ENCODE results near the gene CABCOCO1. TPM values are rescaled to one million over a fixed set of nuclear protein-coding genes. Genes with fewer than 3 reads are reported as not detected.

CABCOCO1 gene
- total and polyA plus RNA-seq, 9 of the 15 experiments (the other 6 are each of a cell fraction or from before 2014, with no cell fraction given): 0.04 TPM; not detected in 8

- H3K4me1 ChIP-seq (replicated peaks in 1 of 2; ENCODE audit: control insufficient read depth in 2 of 2, insufficient read depth in 2 of 2, low read length in 2 of 2): 0 out of 5 replicates have a peak, but pooled peaks cover 0 to 4% of the 10 kb centered on the region in 2 experiments
- intact Hi-C loops (cut with micrococcal nuclease) (loop anchor here (1.0 to 10.0 kb wide), 6 partner anchors 105 to 588 kb away; partner anchors contain the start of gene ARID5B), in situ Hi-C loops (cut with MboI) (no loop called here)
- no peaks in the 10 kb centered on the region for H3K36me3 ChIP-seq (ENCODE audit: control insufficient read depth, insufficient read depth, low read length)
- no peaks in the 10 kb centered on the region for H3K9me1 ChIP-seq (ENCODE audit: control insufficient read depth, insufficient read depth, low read length)
- no peak overlapping the region for H3K27ac ChIP-seq (ENCODE audit: extremely low read depth, low read depth, low read length)
- no peak overlapping the region for H3K4me3 ChIP-seq
- no peak for TF ChIP-seq ZNF79 (CRISPR knock-in tag; IDR thresholded peaks at IDR 0.05; ENCODE audit: low read depth)
- no peak for TF ChIP-seq ZEB2 (IDR thresholded peaks at IDR 0.05)
- FAIRE-seq (no peak), DNase-seq (ENCODE audit: extremely low read depth in 1 of 4, low spot score in 3 of 4) (no peak), ATAC-seq (no peak)
- no peak overlapping the region for H3K9ac ChIP-seq (ENCODE audit: insufficient read depth in 1 of 2, low read depth in 2 of 2, low read length in 2 of 2)
- H3K4me2 ChIP-seq (ENCODE audit: insufficient read depth, low read length): no peak overlapping the region
- H4K20me1 ChIP-seq (replicated peaks; ENCODE audit: control insufficient read depth, insufficient read depth, low read length): no peaks in the 10 kb centered on the region
- H2AFZ ChIP-seq (ENCODE audit: low read depth, low read length): no peak overlapping the region
- no peaks in the 10 kb centered on the region for H3K9me3 ChIP-seq (replicated peaks; ENCODE audit: control insufficient read depth, insufficient read depth, low read depth, low read length)
- no TSS peak for BruUV-seq (replicated peaks)
- H3K79me2 ChIP-seq (ENCODE audit: control insufficient read depth, insufficient read depth, low read length): no peaks in the 10 kb centered on the region
- ChIA-PET POLR2A (interaction anchor here (0.9 to 1.2 kb wide), 2 partner anchors 14 to 30 kb away, joined by 3 to 4 read pairs; no protein-coding TSS in a partner anchor), CTCF (ENCODE audit: low intra/inter-chr PET ratio) (interaction anchor here (0.7 to 1.8 kb wide), 2 partner anchors 592 to 964 kb away, joined by 3 to 7 read pairs; no protein-coding TSS in a partner anchor)
- no peaks in the 10 kb centered on the region for H3K27me3 ChIP-seq (ENCODE audit: control insufficient read depth in 2 of 2, insufficient read depth in 2 of 2, low read length in 2 of 2)
- 43% methylated on average over 4 of the region's 4 CpGs for WGBS (ENCODE audit: insufficient coverage, low coverage, missing lambda C conversion rate)
These were observed 70.0 kb downstream of the CABCOCO1 start for GRCh38 chr10:61732629-61733278.

GRCh38 chr10:61733358-61733940 is 70.7 kb downstream of the CABCOCO1 start:
- Histone ChIP-seq H3K27me3 (ENCODE audit: control insufficient read depth in 2 of 2, insufficient read depth in 2 of 2, low read length in 2 of 2) (no peaks in the 10 kb centered on the region), H3K4me1 (replicated peaks in 1 of 2; ENCODE audit: control insufficient read depth in 2 of 2, insufficient read depth in 2 of 2, low read length in 2 of 2) (0 out of 5 replicates have a peak, but pooled peaks cover 0 to 4% of the 10 kb centered on the region in 2 experiments), H3K79me2 (ENCODE audit: control insufficient read depth, insufficient read depth, low read length) (no peaks in the 10 kb centered on the region), H3K4me2 (ENCODE audit: insufficient read depth, low read length) (no peak overlapping the region), H3K9me1 (ENCODE audit: control insufficient read depth, insufficient read depth, low read length) (no peaks in the 10 kb centered on the region), H3K9me3 (replicated peaks; ENCODE audit: control insufficient read depth, insufficient read depth, low read depth, low read length) (no peaks in the 10 kb centered on the region), H3K36me3 (ENCODE audit: control insufficient read depth, insufficient read depth, low read length) (no peaks in the 10 kb centered on the region), H3K27ac (ENCODE audit: extremely low read depth, low read depth, low read length) (no peak overlapping the region), H4K20me1 (replicated peaks; ENCODE audit: control insufficient read depth, insufficient read depth, low read length) (no peaks in the 10 kb centered on the region), H3K9ac (ENCODE audit: insufficient read depth in 1 of 2, low read depth in 2 of 2, low read length in 2 of 2) (no peak overlapping the region), H3K4me3 (no peak overlapping the region), H2AFZ (ENCODE audit: low read depth, low read length) (peak overlapping the region; percentile 6; the same call in 1 of the 2 replicates)
- FAIRE-seq (peak; percentile 86), ATAC-seq (peak; percentile 88), DNase-seq (ENCODE audit: extremely low read depth in 1 of 4, low spot score in 3 of 4) (peak; percentile 29 to 78 (median 38))
- no TSS peak for BruUV-seq (replicated peaks)
- in situ Hi-C loops (cut with MboI) (no loop called here), intact Hi-C loops (cut with micrococcal nuclease) (loop anchor here (1.0 to 10.0 kb wide), 6 partner anchors 104 to 589 kb away; partner anchors contain the start of gene ARID5B)
- ChIA-PET CTCF (ENCODE audit: low intra/inter-chr PET ratio) (interaction anchor here (0.7 to 1.8 kb wide), 3 partner anchors 593 to 964 kb away, joined by 3 to 7 read pairs (median 3); no protein-coding TSS in a partner anchor), POLR2A (interaction anchor here (0.9 to 1.0 kb wide), 2 partner anchors 18 to 30 kb away, joined by 3 read pairs; no protein-coding TSS in a partner anchor)
- 70% methylated on average over 1 of the region's 1 CpG for WGBS (ENCODE audit: insufficient coverage, low coverage, missing lambda C conversion rate)
- peak in 1 of 2 experiments; percentile 50; a peak in 1 of 3 replicates for TF ChIP-seq CBX3 (IDR thresholded peaks at IDR 0.05; ENCODE audit: borderline replicate concordance in 1 of 2, low read length in 2 of 2)
- TF ChIP-seq REST (IDR thresholded peaks at IDR 0.05; ENCODE audit: borderline replicate concordance): peak; percentile 81; the same call in 1 of the 2 replicates
- no peak for TF ChIP-seq REST (CRISPR knock-in tag; IDR thresholded peaks at IDR 0.05; ENCODE audit: low read depth)

Data from K562 (cell line).